Adrenal gland (tissue), 5 donors: ENCODE data around the gene GARS1.

Source experiments
- CTCF ChIP-seq, 6 experiments: fragments of 450-650 bp in 4 of 6; fragments of 200-600 bp in 2 of 6; sonication (generic) in 1 of 6; IDR thresholded peaks; 1 replicate in 5 of 6; 2 replicates in 1 of 6; pipeline versions ENCODE4 v1.5.1 to v1.8.0; 2016 to 2021; ENCODE audit warnings: antibody characterized with exemption in 6 of 6, mild to moderate bottlenecking in 2 of 6, moderate library complexity in 1 of 6
- POLR2A ChIP-seq, 2 donors: fragments of 450-650 bp; IDR thresholded peaks; one replicate each; pipeline ENCODE4 v1.6.1; 2017; ENCODE audit warnings: antibody characterized with exemption in 2 of 2, mild to moderate bottlenecking in 2 of 2, moderate library complexity in 1 of 2
- donor health status: DM: no; HTN: no; CAD: no.

GRCh38 chr7:30617359-30617758, 22.7 kb downstream of the GARS1 start:
- TF ChIP-seq CTCF (IDR thresholded peaks at IDR 0.05): no peak
- TF ChIP-seq POLR2A (IDR thresholded peaks at IDR 0.05): no peak
